ENCODE measurements around the gene PLCL1. TPM values are rescaled to one million over a fixed set of nuclear protein-coding genes. Genes with fewer than 3 reads are reported as not detected.

The PLCL1 gene
- total RNA-seq, 1 experiment from 2014 or later = 0.07 TPM

DNA sequence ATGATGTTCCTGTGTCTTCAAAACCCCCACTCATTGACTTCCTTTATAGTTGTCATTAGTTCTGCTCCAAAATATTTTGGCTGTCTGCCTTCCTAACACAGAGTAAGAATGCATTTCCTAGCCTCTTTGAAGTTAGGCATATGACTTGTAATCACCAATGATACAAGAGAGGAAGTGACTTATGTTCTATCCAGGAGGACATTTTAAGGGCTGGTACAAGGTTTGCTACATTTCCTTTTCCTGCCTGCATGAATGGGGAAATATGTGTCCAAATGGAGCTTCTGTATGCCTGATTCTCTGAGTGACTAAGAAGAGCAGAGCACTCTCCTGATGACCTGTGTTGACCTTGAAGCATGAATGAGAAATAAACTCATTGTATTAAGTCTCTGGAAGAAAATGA, 115.1 kb downstream of the PLCL1 start:
- Histone ChIP-seq H3K79me2 (ENCODE audit: insufficient read depth, low read length) (no peaks in the 10 kb centered on the region), H3K9ac (ENCODE audit: low read length) (no peak overlapping the region), H3K4me1 (ENCODE audit: control insufficient read depth in 1 of 2, insufficient read depth in 2 of 2, low read length in 2 of 2) (no peaks in the 10 kb centered on the region), H2AFZ (ENCODE audit: low read depth, low read length, poor library complexity, severe bottlenecking) (no peak overlapping the region), H3K27ac (ENCODE audit: low read depth, low read length) (no peak overlapping the region), H3K9me3 (ENCODE audit: control insufficient read depth in 1 of 2, insufficient read depth in 1 of 2, low read depth in 1 of 2, low read length in 2 of 2) (no peaks in the 10 kb centered on the region), H3K4me2 (ENCODE audit: low read length) (no peak overlapping the region), H3K4me3 (replicated peaks in 1 of 2; ENCODE audit: low read depth in 1 of 2, low read length in 2 of 2) (no peak overlapping the region), H3K27me3 (ENCODE audit: insufficient read depth, low read length) (peaks cover 29% of the 10 kb centered on the region), H4K20me1 (ENCODE audit: insufficient read depth) (no peaks in the 10 kb centered on the region), H3K9me2 (ENCODE audit: insufficient read depth) (no peaks in the 10 kb centered on the region), H3K36me3 (ENCODE audit: control insufficient read depth in 1 of 2, insufficient read depth in 2 of 2, low read length in 2 of 2) (no peaks in the 10 kb centered on the region)
- no TSS peak for BruUV-seq (replicated peaks)
- ATAC-seq (no peak), DNase-seq (ENCODE audit: low read depth, low spot score) (no peak)
- ChIA-PET RAD21 (ENCODE audit: low non-redundant PET in 1 of 2, low total read pairs in 2 of 2, uncharacterized antibody in 2 of 2, unreplicated experiment in 2 of 2) (no interaction called here), CTCF (no interaction called here), POLR2A (no interaction called here)
- intact Hi-C loops (cut with micrococcal nuclease) = no loop called here
- TF ChIP-seq ZNF274 (IDR thresholded peaks at IDR 0.05; ENCODE audit: low read depth, low read length) (no peak), EGR1 (IDR thresholded peaks at IDR 0.05; ENCODE audit: low read depth) (no peak), POLR2AphosphoS5 (IDR thresholded peaks at IDR 0.05; ENCODE audit: low read depth, low read length) (no peak), EZH2 (IDR thresholded peaks at IDR 0.05) (no peak), RAD21 (IDR thresholded peaks at IDR 0.05; ENCODE audit: low read depth) (no peak), ELF1 (IDR thresholded peaks at IDR 0.05; ENCODE audit: borderline replicate concordance, low read depth) (no peak)
- TF ChIP-seq, protein P1, sequence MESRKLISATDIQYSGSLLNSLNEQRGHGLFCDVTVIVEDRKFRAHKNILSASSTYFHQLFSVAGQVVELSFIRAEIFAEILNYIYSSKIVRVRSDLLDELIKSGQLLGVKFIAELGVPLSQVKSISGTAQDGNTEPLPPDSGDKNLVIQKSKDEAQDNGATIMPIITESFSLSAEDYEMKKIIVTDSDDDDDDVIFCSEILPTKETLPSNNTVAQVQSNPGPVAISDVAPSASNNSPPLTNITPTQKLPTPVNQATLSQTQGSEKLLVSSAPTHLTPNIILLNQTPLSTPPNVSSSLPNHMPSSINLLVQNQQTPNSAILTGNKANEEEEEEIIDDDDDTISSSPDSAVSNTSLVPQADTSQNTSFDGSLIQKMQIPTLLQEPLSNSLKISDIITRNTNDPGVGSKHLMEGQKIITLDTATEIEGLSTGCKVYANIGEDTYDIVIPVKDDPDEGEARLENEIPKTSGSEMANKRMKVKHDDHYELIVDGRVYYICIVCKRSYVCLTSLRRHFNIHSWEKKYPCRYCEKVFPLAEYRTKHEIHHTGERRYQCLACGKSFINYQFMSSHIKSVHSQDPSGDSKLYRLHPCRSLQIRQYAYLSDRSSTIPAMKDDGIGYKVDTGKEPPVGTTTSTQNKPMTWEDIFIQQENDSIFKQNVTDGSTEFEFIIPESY (IDR thresholded peaks at IDR 0.05; ENCODE audit: extremely low read depth, insufficient replicate concordance, low read length) = no peak
- TF ChIP-seq, protein P2, sequence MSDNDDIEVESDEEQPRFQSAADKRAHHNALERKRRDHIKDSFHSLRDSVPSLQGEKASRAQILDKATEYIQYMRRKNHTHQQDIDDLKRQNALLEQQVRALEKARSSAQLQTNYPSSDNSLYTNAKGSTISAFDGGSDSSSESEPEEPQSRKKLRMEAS (IDR thresholded peaks at IDR 0.05) = no peak

DNA sequence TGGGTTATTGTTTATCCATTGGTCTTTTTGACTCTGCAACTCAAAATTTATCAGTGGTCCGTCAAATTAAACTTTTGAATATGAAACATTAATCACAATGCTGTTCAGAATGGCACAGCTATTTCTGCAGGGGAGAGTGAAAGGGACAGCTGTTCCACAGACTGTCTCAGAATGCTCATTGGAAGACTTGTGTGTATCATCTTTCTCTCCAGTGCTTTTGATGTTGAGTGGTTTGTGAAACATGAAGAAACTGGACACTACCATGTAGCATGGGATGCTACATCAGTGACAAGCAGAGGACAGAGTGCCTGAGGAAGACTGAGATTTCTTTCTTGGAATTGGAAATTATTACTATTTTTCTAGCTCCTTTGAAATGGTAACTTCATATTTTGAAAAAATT, 115.7 kb downstream of the PLCL1 start:
- no TSS peak for BruUV-seq (replicated peaks)
- no peak overlapping the region for H3K27ac ChIP-seq (ENCODE audit: low read depth, low read length)
- no peaks in the 10 kb centered on the region for H3K79me2 ChIP-seq (ENCODE audit: insufficient read depth, low read length)
- RAD21 ChIA-PET (ENCODE audit: low non-redundant PET in 1 of 2, low total read pairs in 2 of 2, uncharacterized antibody in 2 of 2, unreplicated experiment in 2 of 2) = no interaction called here
- no peaks in the 10 kb centered on the region for H3K9me3 ChIP-seq (ENCODE audit: control insufficient read depth in 1 of 2, insufficient read depth in 1 of 2, low read depth in 1 of 2, low read length in 2 of 2)
- no peak for ATAC-seq
- H2AFZ ChIP-seq (ENCODE audit: low read depth, low read length, poor library complexity, severe bottlenecking) = no peak overlapping the region
- intact Hi-C loops (cut with micrococcal nuclease) = no loop called here
- no peaks in the 10 kb centered on the region for H4K20me1 ChIP-seq (ENCODE audit: insufficient read depth)
- POLR2A ChIA-PET = no interaction called here
- H3K27me3 ChIP-seq (ENCODE audit: insufficient read depth, low read length) = peaks cover 23% of the 10 kb centered on the region
- no peak overlapping the region for H3K4me3 ChIP-seq (replicated peaks in 1 of 2; ENCODE audit: low read depth in 1 of 2, low read length in 2 of 2)
- TF ChIP-seq EZH2 (IDR thresholded peaks at IDR 0.05) (no peak), TCF7L2 (IDR thresholded peaks at IDR 0.05; ENCODE audit: borderline replicate concordance, extremely low read depth, insufficient read depth, insufficient read length) (no peak), SP1 (IDR thresholded peaks at IDR 0.05; ENCODE audit: low read depth) (no peak), SIN3A (IDR thresholded peaks at IDR 0.05; ENCODE audit: low read depth) (no peak)
- TF ChIP-seq, protein P2 (IDR thresholded peaks at IDR 0.05) = no peak
- TF ChIP-seq, protein P3, sequence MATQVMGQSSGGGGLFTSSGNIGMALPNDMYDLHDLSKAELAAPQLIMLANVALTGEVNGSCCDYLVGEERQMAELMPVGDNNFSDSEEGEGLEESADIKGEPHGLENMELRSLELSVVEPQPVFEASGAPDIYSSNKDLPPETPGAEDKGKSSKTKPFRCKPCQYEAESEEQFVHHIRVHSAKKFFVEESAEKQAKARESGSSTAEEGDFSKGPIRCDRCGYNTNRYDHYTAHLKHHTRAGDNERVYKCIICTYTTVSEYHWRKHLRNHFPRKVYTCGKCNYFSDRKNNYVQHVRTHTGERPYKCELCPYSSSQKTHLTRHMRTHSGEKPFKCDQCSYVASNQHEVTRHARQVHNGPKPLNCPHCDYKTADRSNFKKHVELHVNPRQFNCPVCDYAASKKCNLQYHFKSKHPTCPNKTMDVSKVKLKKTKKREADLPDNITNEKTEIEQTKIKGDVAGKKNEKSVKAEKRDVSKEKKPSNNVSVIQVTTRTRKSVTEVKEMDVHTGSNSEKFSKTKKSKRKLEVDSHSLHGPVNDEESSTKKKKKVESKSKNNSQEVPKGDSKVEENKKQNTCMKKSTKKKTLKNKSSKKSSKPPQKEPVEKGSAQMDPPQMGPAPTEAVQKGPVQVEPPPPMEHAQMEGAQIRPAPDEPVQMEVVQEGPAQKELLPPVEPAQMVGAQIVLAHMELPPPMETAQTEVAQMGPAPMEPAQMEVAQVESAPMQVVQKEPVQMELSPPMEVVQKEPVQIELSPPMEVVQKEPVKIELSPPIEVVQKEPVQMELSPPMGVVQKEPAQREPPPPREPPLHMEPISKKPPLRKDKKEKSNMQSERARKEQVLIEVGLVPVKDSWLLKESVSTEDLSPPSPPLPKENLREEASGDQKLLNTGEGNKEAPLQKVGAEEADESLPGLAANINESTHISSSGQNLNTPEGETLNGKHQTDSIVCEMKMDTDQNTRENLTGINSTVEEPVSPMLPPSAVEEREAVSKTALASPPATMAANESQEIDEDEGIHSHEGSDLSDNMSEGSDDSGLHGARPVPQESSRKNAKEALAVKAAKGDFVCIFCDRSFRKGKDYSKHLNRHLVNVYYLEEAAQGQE (IDR thresholded peaks at IDR 0.05; ENCODE audit: low read depth) = no peak
- no peak overlapping the region for H3K9ac ChIP-seq (ENCODE audit: low read length)
- H3K36me3 ChIP-seq (ENCODE audit: control insufficient read depth in 1 of 2, insufficient read depth in 2 of 2, low read length in 2 of 2) = no peaks in the 10 kb centered on the region
- CTCF ChIA-PET = no interaction called here
- H3K9me2 ChIP-seq (ENCODE audit: insufficient read depth) = no peaks in the 10 kb centered on the region
- no peak overlapping the region for H3K4me2 ChIP-seq (ENCODE audit: low read length)
- no peaks in the 10 kb centered on the region for H3K4me1 ChIP-seq (ENCODE audit: control insufficient read depth in 1 of 2, insufficient read depth in 2 of 2, low read length in 2 of 2)
- no peak for DNase-seq (ENCODE audit: low read depth, low spot score)

Measured in HCT116 (cell line).